Inferior parietal cortex (tissue), 1 donor: Measurements from ENCODE around the gene LHFPL4.

Experiments
- DNase-seq: peaks from one replicate; pipeline ENCODE4 v3.0.0-alpha.2; 2016; ENCODE audit errors: extremely low spot score

Gene LHFPL4

DNA sequence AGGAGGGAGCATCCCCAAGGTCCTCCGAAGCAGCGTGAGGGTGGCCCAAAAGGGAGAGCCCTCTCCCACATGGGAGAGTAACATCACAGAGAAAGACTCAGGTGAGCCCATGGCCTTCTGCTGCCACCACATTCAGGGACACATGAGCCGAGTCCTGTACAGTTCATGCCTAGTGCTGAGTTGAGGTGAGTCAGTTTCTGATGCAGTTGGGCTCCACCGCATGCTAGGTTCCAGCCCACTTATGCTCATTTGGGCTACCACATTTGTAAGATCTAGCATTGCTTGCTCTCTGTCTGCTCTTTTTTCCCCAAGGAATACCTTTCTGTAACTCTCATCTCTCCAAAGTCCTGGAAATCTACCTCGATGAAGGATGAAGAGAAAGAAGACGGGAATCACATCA, 79.1 kb downstream of the LHFPL4 start:
- DNase-seq: no peak

GRCh38 chr3:9473496-9474065, 80.0 kb downstream of the LHFPL4 start:
- no peak for DNase-seq

GRCh38 chr3:9469986-9470385, 83.6 kb downstream of the LHFPL4 start:
- DNase-seq: no peak

DNA sequence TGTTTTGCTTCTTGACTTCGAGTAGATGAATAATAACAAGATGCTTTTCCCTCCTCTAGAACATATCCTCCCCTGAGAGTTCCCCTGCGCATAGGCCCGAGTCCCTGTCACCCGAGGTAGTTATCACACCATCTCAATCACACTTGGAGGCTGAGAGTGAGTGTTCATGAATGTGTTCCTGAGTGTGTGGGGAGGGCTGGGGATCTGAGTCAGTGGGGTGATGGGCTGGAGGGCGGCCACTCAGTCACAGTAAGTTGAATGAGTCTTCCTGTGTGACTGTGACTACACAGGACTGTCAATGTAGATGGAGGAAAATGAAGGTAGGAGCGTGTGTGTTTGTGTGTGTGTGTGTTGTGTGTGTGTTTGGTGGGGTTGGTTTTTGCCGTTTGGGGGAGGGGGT, 85.2 kb downstream of the LHFPL4 start:
- DNase-seq: no peak

DNA sequence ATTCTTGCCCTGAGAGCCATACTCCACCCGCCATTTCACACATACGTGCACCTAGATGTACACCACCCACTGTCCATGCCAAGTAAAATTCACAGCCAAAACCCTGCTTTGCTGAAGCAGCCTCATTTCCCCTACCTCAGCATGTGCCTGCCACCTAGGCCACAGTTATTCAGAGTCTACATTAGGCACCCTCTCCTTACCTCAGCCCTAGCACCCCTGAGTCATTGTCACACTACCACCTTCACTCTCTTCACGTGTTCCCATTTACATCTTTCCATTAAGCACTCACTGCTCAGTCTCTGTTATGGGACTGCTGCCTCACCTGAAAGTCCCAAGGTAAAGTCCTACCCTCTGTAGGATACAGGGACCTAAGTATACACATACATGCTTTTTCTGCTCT, 86.2 kb downstream of the LHFPL4 start:
- DNase-seq: no peak

GRCh38 chr3:9455596-9456131, 98.0 kb downstream of the LHFPL4 start:
- no peak for DNase-seq

GRCh38 chr3:9452417-9452816, 101.2 kb downstream of the LHFPL4 start:
- no peak for DNase-seq

- DNase-seq: no peak
Observed at GRCh38 chr3:9450991-9451390, 102.6 kb downstream of the LHFPL4 start.

- no peak for DNase-seq
Observed at GRCh38 chr3:9450126-9450525, 103.5 kb downstream of the LHFPL4 start.

GRCh38 chr3:9448643-9449042, 105.0 kb downstream of the LHFPL4 start:
- no peak for DNase-seq
